ES-I3 (cell line): ENCODE measurements around the gene CRYBG3.

Source experiments
- H3K36me3 ChIP-seq: 2 replicates; pipeline ENCODE4 v1.6.1; 2013; ENCODE audit warnings: mild to moderate bottlenecking, low read length, control low read depth, moderate library complexity; ENCODE audit not compliant: insufficient read depth
- H3K4me1 ChIP-seq: 2 replicates; pipeline ENCODE4 v1.6.1; 2013; ENCODE audit warnings: mild to moderate bottlenecking, control low read depth, low read length; ENCODE audit not compliant: insufficient read depth
- H3K9ac ChIP-seq: 2 replicates; pipeline ENCODE4 v1.6.1; 2013; ENCODE audit warnings: low read depth, mild to moderate bottlenecking, low read length, moderate library complexity
- H3K9me3 ChIP-seq: 2 replicates; pipeline ENCODE4 v1.6.1; 2013; ENCODE audit warnings: mild to moderate bottlenecking, low read length, moderate library complexity; ENCODE audit not compliant: control insufficient read depth, insufficient read depth

Gene CRYBG3

DNA sequence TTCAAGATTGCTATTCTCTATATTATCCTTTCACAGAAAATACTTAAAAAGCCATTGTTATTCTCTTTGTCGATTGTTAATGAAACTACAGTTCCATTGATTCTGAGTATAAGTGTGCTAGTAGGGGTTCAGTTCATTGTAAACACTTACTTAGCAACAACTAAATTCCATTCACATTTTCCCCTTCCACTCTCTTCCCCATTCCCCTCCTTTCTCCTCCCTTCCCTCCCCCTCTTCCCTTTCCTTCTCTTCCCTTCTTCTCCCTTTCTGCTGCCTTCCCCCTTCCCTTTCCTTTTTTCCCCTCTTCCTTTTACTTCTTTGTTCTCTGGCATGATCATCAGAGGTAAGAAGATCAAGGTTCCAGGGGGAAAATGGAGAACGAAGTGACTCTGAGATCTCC lies 171.7 kb downstream of the CRYBG3 start:
- H3K9me3 ChIP-seq = no peaks in the 10 kb centered on the region
- no peaks in the 10 kb centered on the region; the same call in 1 of the 2 replicates for H3K4me1 ChIP-seq
- no peaks in the 10 kb centered on the region for H3K36me3 ChIP-seq
- no peak overlapping the region for H3K9ac ChIP-seq

DNA sequence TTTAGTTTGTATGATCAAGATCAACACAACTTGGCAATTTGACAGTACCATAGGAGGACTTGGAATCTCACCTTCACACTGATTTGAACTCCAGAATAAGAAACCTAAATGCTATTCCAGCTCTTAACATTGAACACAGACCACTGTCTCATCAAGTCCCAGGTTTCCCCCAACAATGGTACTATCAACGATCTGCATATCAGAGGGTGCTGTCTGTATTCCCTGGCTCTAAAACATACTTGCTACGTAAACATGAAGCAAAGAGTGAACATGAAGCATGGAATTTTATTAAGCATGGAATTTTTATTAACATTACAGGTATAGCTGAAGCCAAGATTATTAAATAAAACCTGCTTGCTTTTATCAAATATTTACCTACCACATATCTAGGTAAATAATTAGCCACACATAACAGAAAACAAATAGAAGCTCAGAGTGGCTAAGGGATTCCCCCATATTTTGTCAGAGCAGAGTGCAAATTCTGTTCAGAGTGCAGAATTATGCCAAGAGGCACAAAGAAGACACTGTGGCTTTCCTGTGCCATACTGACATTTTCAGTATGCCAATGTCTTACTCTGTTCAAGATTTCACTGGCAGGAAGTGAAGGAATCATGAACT lies 172.6 kb downstream of the CRYBG3 start:
- no peaks in the 10 kb centered on the region; the same call in 1 of the 2 replicates for H3K4me1 ChIP-seq
- H3K9me3 ChIP-seq = no peaks in the 10 kb centered on the region
- no peaks in the 10 kb centered on the region for H3K36me3 ChIP-seq
- no peak overlapping the region for H3K9ac ChIP-seq
